GM19467 (cell line): ENCODE results near the gene CLEC19A.

Experiments
- ATAC-seq: cut with Tn5 transposase; IDR thresholded peaks from one replicate; pipeline ENCODE4 v1.9.1; 2021; ENCODE audit warnings: mild to moderate bottlenecking, moderate library complexity; ENCODE audit not compliant: unreplicated experiment

Gene CLEC19A

GRCh38 chr16:19284207-19284606 lies 1.3 kb upstream of the CLEC19A start:
- no peak for ATAC-seq

GRCh38 chr16:19286827-19287226 lies 1.3 kb downstream of the CLEC19A start:
- ATAC-seq: no peak

GRCh38 chr16:19287241-19287640 lies 1.7 kb downstream of the CLEC19A start:
- no peak for ATAC-seq

- no peak for ATAC-seq
These were observed 3.6 kb downstream of the CLEC19A start for GRCh38 chr16:19288872-19289799.

GRCh38 chr16:19289811-19290485 lies 4.4 kb downstream of the CLEC19A start:
- ATAC-seq: no peak

DNA sequence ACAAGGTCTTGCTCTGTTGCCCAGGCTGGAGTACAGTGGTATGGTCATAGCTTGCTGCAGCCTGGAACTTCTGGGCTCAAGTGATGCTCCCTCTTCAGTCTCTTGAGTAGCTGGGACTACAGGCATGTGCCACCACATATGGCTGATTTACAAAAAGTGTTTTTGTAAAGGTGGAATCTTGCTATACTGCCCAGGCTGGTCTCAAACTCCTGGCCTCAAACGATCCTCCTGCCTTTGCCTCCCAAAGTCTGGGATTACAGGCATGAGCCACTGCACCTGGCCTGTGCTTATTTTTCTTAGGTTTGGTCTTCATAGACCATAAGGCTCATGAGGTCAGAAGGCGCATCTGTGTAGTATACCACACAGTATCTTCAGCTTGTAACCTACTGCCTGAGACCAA lies 5.3 kb downstream of the CLEC19A start:
- no peak for ATAC-seq

DNA sequence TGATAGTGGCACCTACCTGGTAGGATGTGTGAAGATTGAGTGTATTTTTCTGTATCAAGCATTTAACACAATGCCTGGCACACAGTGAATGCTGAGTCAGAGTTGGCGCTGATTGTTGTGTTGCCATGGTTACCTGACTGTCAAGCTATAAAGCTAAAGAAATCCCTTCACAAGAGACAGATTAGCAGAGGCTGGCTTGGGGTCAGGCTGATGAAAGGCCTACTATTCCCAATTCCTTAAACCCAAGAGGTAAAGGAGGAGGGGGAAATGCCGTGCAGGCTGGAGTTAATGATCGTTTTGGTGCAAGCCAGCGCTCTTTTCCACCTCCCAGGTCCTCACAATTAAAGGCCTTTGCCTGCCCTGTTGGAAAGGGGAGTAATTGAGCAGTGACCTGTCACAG lies 5.9 kb downstream of the CLEC19A start:
- ATAC-seq: no peak

GRCh38 chr16:19292186-19292585 lies 6.7 kb downstream of the CLEC19A start:
- no peak for ATAC-seq

DNA sequence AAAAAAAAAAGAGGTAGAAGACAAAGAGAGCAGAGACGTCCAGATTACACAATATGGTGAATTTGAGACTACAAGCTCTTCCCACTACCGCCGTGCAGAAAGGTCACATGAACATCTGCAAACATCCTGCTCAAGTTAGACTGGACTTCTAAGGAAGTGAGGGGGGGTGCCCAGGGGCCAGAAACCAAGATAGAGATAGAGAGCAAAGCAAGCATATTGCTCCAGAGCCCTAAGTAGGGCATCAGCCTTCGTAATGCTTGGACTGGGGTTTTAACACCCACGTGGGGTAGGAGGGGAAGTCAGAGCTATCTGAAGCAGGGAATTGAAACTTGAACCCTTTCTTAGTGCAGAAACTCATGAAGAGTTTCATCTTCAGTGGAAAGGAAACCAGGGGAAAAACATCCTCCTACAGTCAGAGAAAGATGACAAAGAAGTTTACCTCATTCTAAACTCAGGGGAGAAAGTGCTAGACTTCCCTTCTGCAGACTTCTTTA lies 8.7 kb downstream of the CLEC19A start:
- peak; percentile 61 for ATAC-seq

- ATAC-seq: no peak
These were observed 9.9 kb downstream of the CLEC19A start for GRCh38 chr16:19295393-19295792.

- ATAC-seq: no peak
These were observed 11.9 kb downstream of the CLEC19A start for GRCh38 chr16:19297454-19297853.

DNA sequence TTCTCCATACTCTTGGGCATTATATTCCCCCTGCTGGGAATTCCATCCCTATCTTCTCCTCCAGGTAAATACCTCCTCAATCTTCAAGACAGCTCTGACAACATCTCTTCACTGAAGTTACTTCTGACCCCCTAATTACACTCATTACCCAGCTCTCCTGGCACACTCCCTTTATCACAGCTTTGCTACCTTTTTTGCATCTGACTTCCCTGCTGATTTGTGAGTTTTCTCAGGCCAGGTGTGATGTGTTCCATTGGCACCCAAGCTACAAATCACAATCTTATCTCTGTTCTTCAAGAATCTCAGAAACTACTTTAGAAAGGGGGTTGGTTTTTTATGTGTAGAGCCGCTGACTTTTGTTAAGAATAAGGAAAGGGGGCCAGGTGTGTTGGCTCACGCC lies 14.0 kb downstream of the CLEC19A start:
- ATAC-seq: no peak

DNA sequence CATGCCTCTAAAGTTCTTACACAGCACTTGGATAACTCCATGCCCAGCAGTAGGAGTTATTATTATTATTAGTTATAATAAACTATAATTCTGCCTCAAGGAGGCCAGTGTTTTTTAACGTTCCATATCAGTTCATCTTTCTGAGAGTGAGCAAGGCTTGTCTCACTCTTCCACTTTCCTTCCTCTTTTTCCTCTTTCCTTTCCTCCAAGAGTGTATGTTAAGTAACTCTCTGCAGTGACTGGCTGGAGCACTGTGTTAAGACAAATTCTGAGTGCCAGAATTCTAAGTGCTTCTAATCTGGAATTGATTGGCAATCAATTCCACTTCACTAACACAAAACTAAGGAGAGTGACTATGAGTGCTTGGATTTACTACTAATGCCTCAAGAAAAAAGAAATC lies 16.4 kb downstream of the CLEC19A start:
- ATAC-seq: no peak

DNA sequence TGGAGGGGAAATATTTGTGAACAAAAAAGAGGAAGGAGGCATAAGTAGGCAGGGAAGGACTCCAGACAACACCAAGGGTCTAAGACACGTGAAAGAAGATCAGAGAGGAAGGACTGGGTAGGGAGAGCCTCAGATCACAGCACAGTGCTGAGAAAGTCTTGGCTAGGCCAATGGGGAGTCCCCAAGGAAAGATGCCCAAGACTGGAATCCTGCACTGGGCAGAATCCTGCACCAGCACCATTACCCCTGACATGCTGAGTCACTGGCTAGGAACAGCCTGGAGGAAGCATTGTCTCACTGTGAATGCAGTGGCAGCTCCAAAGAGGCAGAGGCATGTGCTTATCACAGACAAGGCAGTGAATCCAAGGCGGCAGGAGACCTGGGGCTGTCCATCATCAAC lies 19.2 kb downstream of the CLEC19A start:
- ATAC-seq: no peak

DNA sequence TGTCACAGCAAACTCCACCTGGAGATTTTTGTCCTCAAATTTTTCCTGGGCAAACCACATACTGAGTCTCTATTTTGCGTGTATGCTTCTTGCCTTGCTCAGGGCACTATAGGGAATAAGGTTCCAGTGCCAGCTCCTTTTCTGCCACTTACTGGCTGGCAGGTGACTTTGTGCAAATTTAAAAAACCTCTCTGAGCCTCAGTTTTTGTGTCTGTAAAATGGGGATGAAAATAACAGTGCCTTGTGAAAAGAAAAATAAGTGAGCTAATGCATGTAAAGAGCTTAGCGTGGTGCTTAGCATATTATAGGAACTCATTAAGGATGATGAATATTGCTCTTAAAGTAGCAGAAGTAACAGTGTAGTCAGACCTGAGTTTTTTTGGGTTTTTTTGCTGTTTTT lies 19.9 kb downstream of the CLEC19A start:
- no peak for ATAC-seq

GRCh38 chr16:19307587-19308241 lies 22.2 kb downstream of the CLEC19A start:
- no peak for ATAC-seq

- ATAC-seq: no peak
These were observed 22.9 kb downstream of the CLEC19A start for GRCh38 chr16:19308392-19308791.

- ATAC-seq: no peak
These were observed 23.6 kb downstream of the CLEC19A start for GRCh38 chr16:19309178-19309577.

- ATAC-seq: no peak
These were observed 29.3 kb downstream of the CLEC19A start for GRCh38 chr16:19314718-19315425.

GRCh38 chr16:19315889-19316433 lies 30.4 kb downstream of the CLEC19A start:
- no peak for ATAC-seq

- ATAC-seq: no peak
These were observed 31.3 kb downstream of the CLEC19A start for GRCh38 chr16:19316846-19317245.
